K562 (cell line): ENCODE results near the gene ELAVL3. TPM values are rescaled to one million over a fixed set of nuclear protein-coding genes. Genes with fewer than 3 reads are reported as not detected.

Experiments used
- BDP1 ChIP-seq: IDR thresholded peaks from 3 replicates; pipeline ENCODE4 v1.6.1; 2011; ENCODE audit not compliant: insufficient read length, insufficient read depth
- DMBX1 ChIP-seq: fragments of 250-450 bp; sonication (Bioruptor Pico); IDR thresholded peaks from 2 replicates; pipeline ENCODE4 v1.8.0; 2022; ENCODE audit warnings: inconsistent platforms, mild to moderate bottlenecking, moderate library complexity, borderline replicate concordance
- EHMT2 ChIP-seq: fragments of 450-650 bp; IDR thresholded peaks from 2 replicates; pipeline ENCODE4 v1.6.1; 2018; ENCODE audit warnings: antibody characterized with exemption
- ETS2 ChIP-seq: IDR thresholded peaks from 2 replicates; pipeline ENCODE4 v1.6.1; 2016; ENCODE audit warnings: borderline replicate concordance, missing genetic modification characterization, mild to moderate bottlenecking, moderate library complexity, missing compliant biosample characterization; ENCODE audit not compliant: poor library complexity, severe bottlenecking
- FOXK1 ChIP-seq: sonication (generic); formaldehyde crosslinking; IDR thresholded peaks from 2 replicates; pipeline ENCODE4 v1.8.0; 2022; ENCODE audit warnings: missing genetic modification reagents, mild to moderate bottlenecking, borderline replicate concordance
- HBP1 ChIP-seq: fragments of 450-650 bp; formaldehyde crosslinking; IDR thresholded peaks from 2 replicates; pipeline ENCODE4 v1.4.0; 2022; ENCODE audit warnings: missing genetic modification characterization
- KDM1A ChIP-seq, 2 experiments: fragments of 450-650 bp; IDR thresholded peaks; 2 replicates each; pipeline ENCODE4 v1.6.1; 2016; ENCODE audit warnings: mild to moderate bottlenecking in 2 of 2
- KDM5B ChIP-seq: fragments of 200-600 bp; sonication (generic); IDR thresholded peaks from 2 replicates; pipeline ENCODE4 v1.6.1; 2012; ENCODE audit warnings: low read depth, mild to moderate bottlenecking, moderate library complexity, low read length, control low read depth, inconsistent platforms; ENCODE audit not compliant: insufficient replicate concordance
- MAFK ChIP-seq: IDR thresholded peaks from 2 replicates; pipeline ENCODE4 v1.6.1; 2011; ENCODE audit warnings: low read length, improper control_type of control experiment
- MBD2 ChIP-seq: sonication (generic); IDR thresholded peaks from 2 replicates; pipeline ENCODE4 v1.6.1; 2016; ENCODE audit warnings: low read depth, borderline replicate concordance
- MECOM ChIP-seq: fragments of 250-450 bp; sonication (Bioruptor Pico); IDR thresholded peaks from 2 replicates; pipeline ENCODE4 v1.8.0; 2022; ENCODE audit warnings: inconsistent platforms
- MEIS2 ChIP-seq: fragments of 450-650 bp; IDR thresholded peaks from 2 replicates; pipeline ENCODE4 v1.6.1; 2014; ENCODE audit warnings: mild to moderate bottlenecking; ENCODE audit not compliant: partially characterized antibody
- NCOA2 ChIP-seq, 2 experiments: fragments of 450-650 bp; IDR thresholded peaks; 2 replicates each; pipeline ENCODE4 v1.6.1; 2018; ENCODE audit warnings: mild to moderate bottlenecking in 2 of 2, moderate library complexity in 1 of 2; ENCODE audit not compliant: partially characterized antibody in 2 of 2
- NFIC ChIP-seq: fragments of 450-650 bp; IDR thresholded peaks from 2 replicates; pipeline ENCODE4 v1.6.1; 2017; ENCODE audit warnings: mild to moderate bottlenecking, inconsistent platforms
- NR1H2 ChIP-seq: sonication (generic); formaldehyde crosslinking; IDR thresholded peaks from 2 replicates; pipeline ENCODE4 v1.4.0; 2020; ENCODE audit warnings: mild to moderate bottlenecking, missing genetic modification reagents
- PML ChIP-seq: IDR thresholded peaks from 2 replicates; pipeline ENCODE4 v1.6.1; 2012; ENCODE audit warnings: low read length, inconsistent platforms
- POU5F1 ChIP-seq: fragments of 150-350 bp; IDR thresholded peaks from 2 replicates; pipeline ENCODE4 v1.6.1; 2014; ENCODE audit warnings: borderline replicate concordance, low read length, low read depth, mild to moderate bottlenecking; ENCODE audit not compliant: partially characterized antibody
- RB1 ChIP-seq: fragments of 450-650 bp; IDR thresholded peaks from 2 replicates; pipeline ENCODE4 v1.6.1; 2017; ENCODE audit warnings: low read depth, mild to moderate bottlenecking
- SMARCA5 ChIP-seq: fragments of 450-650 bp; IDR thresholded peaks from 2 replicates; pipeline ENCODE4 v1.6.1; 2016
- STAT5A ChIP-seq: IDR thresholded peaks from 2 replicates; pipeline ENCODE4 v1.6.1; 2012; ENCODE audit warnings: low read length, inconsistent platforms, borderline replicate concordance
- ZNF175 ChIP-seq: fragments of 200-800 bp; sonication (Bioruptor generic); IDR thresholded peaks from 2 replicates; pipeline ENCODE4 v1.6.1; 2016; ENCODE audit warnings: low read depth, mild to moderate bottlenecking, missing genetic modification characterization, missing compliant biosample characterization
- ZNF274 ChIP-seq: IDR thresholded peaks from 2 replicates; pipeline ENCODE4 v1.6.1; 2011; ENCODE audit warnings: low read depth, mild to moderate bottlenecking, low read length, moderate library complexity, borderline replicate concordance
- ZNF668 ChIP-seq: fragments of 250-450 bp; sonication (Bioruptor Pico); IDR thresholded peaks from 2 replicates; pipeline ENCODE4 v1.8.0; 2022; ENCODE audit warnings: mild to moderate bottlenecking, inconsistent platforms
- polyA plus RNA-seq, 8 experiments: library from polyadenylated mRNA; depleted of rRNA in 4 of 8; stranded (reverse) in 5 of 8; unstranded in 3 of 8; fragments of >200 nt; fragmentation: Nextera tagmentation in 2 of 8; fragmentation: Illumina TruSeq in 1 of 8; extraction: Ambion mirVana in 2 of 8; extraction: Trizol in 1 of 8; gene quantifications; 2 replicates each; pipeline versions ENCODE4 v1.2.1 to v1.2.3, GENCODE V29; 2011 to 2014; ENCODE audit warnings: inconsistent platforms in 1 of 8, missing spikeins in 1 of 8
- total RNA-seq, 7 experiments: library from RNA; depleted of rRNA in 6 of 7; stranded (reverse); fragments of >200 nt in 6 of 7; fragmentation: Illumina TruSeq in 2 of 7; extraction: Trizol in 2 of 7; gene quantifications; 2 replicates each; pipeline versions ENCODE4 v1.2.1 to v1.2.3, GENCODE V29; 2011 to 2021; ENCODE audit warnings: low replicate concordance in 1 of 7
- TF ChIP-seq, protein P1 (sequence below): fragments of 250-450 bp; sonication (Bioruptor Pico); IDR thresholded peaks from 2 replicates; pipeline ENCODE4 v1.8.0; 2021; ENCODE audit warnings: moderate library complexity, mild to moderate bottlenecking, inconsistent platforms
- TF ChIP-seq, protein P2 (sequence below): fragments of 250-450 bp; sonication (Bioruptor Pico); IDR thresholded peaks from 2 replicates; pipeline ENCODE4 v1.8.0; 2022; ENCODE audit warnings: moderate library complexity, mild to moderate bottlenecking, inconsistent platforms
- TF ChIP-seq, protein P3 (sequence below): fragments of 250-450 bp; sonication (Bioruptor Pico); IDR thresholded peaks from 2 replicates; pipeline ENCODE4 v1.8.0; 2022; ENCODE audit warnings: inconsistent platforms, mild to moderate bottlenecking, moderate library complexity, borderline replicate concordance

The ELAVL3 gene
- total and polyA plus RNA-seq, 9 of the 15 experiments (the other 6 are each of a cell fraction or from before 2014, with no cell fraction given), result not detected

DNA sequence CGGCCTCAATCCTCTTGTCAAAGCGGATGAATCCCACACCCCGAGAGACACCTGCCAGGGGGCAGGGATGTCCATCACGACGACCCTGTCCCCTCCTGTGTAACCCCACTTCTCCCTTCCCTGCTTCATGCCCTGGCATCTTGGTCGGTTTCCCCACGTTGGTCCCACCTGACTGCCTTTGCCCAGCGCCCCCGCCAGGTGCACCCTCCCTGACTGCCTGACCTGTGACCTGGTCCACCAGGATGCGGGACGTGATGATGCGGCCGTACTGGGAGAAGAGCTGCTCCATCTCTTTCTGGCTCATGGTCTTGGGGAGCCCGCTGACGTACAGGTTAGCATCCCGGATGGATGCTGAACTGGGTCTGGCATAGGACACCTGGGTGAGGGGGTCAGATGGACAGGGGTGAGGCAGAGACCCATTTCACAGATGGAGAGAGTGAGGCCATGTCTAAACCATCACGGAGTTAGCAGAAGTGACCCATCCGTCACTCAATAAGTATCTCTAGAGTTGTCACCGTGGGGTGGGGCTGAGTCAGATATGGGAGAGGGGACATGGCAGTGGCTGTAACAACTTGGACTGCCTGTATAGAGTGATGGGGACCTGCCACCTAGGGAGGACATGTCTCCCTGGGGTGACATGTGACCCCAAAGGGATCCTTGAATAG, 22.5 kb downstream of the ELAVL3 start (continued):
- no peak for TF ChIP-seq HBP1 (CRISPR knock-in tag)
- no peak for TF ChIP-seq ZNF668
- no peak for TF ChIP-seq NFIC
- TF ChIP-seq KDM1A (IDR thresholded peaks at IDR 0.05), result peak; percentile 68 to 78
- no peak for TF ChIP-seq ZNF175 (CRISPR knock-in tag)
- TF ChIP-seq NCOA2 (IDR thresholded peaks at IDR 0.05; ENCODE audit: partially characterized antibody in 2 of 2), result no peak
- TF ChIP-seq ETS2 (tag), result no peak
- no peak for TF ChIP-seq ZNF274
- no peak for TF ChIP-seq MBD2
- 0 out of 2 replicates have a peak, but pooled peaks have one; percentile 54 for TF ChIP-seq SMARCA5
- no peak for TF ChIP-seq FOXK1
- no peak for TF ChIP-seq MECOM (CRISPR knock-in tag)
- TF ChIP-seq EHMT2, result no peak
- TF ChIP-seq RB1, result no peak
- TF ChIP-seq, protein P1, sequence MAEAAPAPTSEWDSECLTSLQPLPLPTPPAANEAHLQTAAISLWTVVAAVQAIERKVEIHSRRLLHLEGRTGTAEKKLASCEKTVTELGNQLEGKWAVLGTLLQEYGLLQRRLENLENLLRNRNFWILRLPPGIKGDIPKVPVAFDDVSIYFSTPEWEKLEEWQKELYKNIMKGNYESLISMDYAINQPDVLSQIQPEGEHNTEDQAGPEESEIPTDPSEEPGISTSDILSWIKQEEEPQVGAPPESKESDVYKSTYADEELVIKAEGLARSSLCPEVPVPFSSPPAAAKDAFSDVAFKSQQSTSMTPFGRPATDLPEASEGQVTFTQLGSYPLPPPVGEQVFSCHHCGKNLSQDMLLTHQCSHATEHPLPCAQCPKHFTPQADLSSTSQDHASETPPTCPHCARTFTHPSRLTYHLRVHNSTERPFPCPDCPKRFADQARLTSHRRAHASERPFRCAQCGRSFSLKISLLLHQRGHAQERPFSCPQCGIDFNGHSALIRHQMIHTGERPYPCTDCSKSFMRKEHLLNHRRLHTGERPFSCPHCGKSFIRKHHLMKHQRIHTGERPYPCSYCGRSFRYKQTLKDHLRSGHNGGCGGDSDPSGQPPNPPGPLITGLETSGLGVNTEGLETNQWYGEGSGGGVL (CRISPR knock-in tag), result no peak
- TF ChIP-seq, protein P2, sequence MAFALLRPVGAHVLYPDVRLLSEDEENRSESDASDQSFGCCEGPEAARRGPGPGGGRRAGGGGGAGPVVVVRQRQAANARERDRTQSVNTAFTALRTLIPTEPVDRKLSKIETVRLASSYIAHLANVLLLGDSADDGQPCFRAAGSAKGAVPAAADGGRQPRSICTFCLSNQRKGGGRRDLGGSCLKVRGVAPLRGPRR (CRISPR knock-in tag), result no peak
- no peak for TF ChIP-seq POU5F1
- TF ChIP-seq NR1H2 (CRISPR knock-in tag), result no peak
- TF ChIP-seq, protein P3, sequence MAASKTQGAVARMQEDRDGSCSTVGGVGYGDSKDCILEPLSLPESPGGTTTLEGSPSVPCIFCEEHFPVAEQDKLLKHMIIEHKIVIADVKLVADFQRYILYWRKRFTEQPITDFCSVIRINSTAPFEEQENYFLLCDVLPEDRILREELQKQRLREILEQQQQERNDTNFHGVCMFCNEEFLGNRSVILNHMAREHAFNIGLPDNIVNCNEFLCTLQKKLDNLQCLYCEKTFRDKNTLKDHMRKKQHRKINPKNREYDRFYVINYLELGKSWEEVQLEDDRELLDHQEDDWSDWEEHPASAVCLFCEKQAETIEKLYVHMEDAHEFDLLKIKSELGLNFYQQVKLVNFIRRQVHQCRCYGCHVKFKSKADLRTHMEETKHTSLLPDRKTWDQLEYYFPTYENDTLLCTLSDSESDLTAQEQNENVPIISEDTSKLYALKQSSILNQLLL (CRISPR knock-in tag), result no peak
- no peak for TF ChIP-seq PML
- no peak for TF ChIP-seq BDP1
- no peak for TF ChIP-seq MAFK
- no peak for TF ChIP-seq KDM5B
- no peak for TF ChIP-seq DMBX1
- peak; percentile 34 for TF ChIP-seq MEIS2
- TF ChIP-seq STAT5A, result no peak
